ENCODE measurements around the gene CRYBG2. TPM values are rescaled to one million over a fixed set of nuclear protein-coding genes. Genes with fewer than 3 reads are reported as not detected.

CRYBG2 gene
- total and polyA plus RNA-seq, 2 of the 8 experiments (the other 6 are each of a cell fraction or from before 2014, with no cell fraction given) = 14.2 to 17.0 TPM

GRCh38 chr1:26297791-26298124 lies 56.2 kb downstream of the CRYBG2 start (continued):
- TF ChIP-seq CHD7 (IDR thresholded peaks at IDR 0.05; ENCODE audit: insufficient replicate concordance, low read length) (no peak), RAD21 (IDR thresholded peaks at IDR 0.05 in 1 of 2, conservative IDR thresholded peaks at IDR 0.05 in 1 of 2; ENCODE audit: low read depth in 2 of 2, low read length in 2 of 2) (no peak), KDM1A (IDR thresholded peaks at IDR 0.05; ENCODE audit: borderline replicate concordance, low read length) (no peak), KDM4A (IDR thresholded peaks at IDR 0.05; ENCODE audit: low read depth, low read length, severe bottlenecking) (no peak), NRF1 (IDR thresholded peaks at IDR 0.05; ENCODE audit: low read depth, low read length) (no peak), JUND (IDR thresholded peaks at IDR 0.05; ENCODE audit: low read length) (no peak), EP300 (IDR thresholded peaks at IDR 0.05; ENCODE audit: borderline replicate concordance in 1 of 2, low read depth in 2 of 2, low read length in 2 of 2) (no peak), E2F6 (IDR thresholded peaks at IDR 0.05) (no peak)
